HCT116 (cell line): ENCODE data around the gene RABGAP1.

Experiments
- CTCF ChIP-seq, 3 experiments: fragments of 200-600 bp in 1 of 3; sonication (generic) in 1 of 3; IDR thresholded peaks in 2 of 3; conservative IDR thresholded peaks in 1 of 3; 2 replicates each; pipeline ENCODE4 v1.5.1; 2012 to 2017; ENCODE audit warnings: low read depth in 2 of 3, low read length in 2 of 3, antibody characterized with exemption in 1 of 3, borderline replicate concordance in 1 of 3, control low read depth in 1 of 3, mild to moderate bottlenecking in 1 of 3, mixed read lengths in 1 of 3, mixed run types in 1 of 3, moderate library complexity in 1 of 3; ENCODE audit not compliant: insufficient read depth in 1 of 3
- EZH2 ChIP-seq: fragments of 200-600 bp; sonication (generic); IDR thresholded peaks from 2 replicates; pipeline ENCODE4 v1.6.1; 2017; ENCODE audit warnings: antibody characterized with exemption, mixed run types
- EZH2phosphoT487 ChIP-seq: fragments of 200-600 bp; IDR thresholded peaks from 2 replicates; pipeline ENCODE4 v1.6.1; 2018; ENCODE audit warnings: antibody characterized with exemption, borderline replicate concordance
- MAX ChIP-seq: IDR thresholded peaks from 2 replicates; pipeline ENCODE4 v1.6.1; 2012
- SRF ChIP-seq: IDR thresholded peaks from 2 replicates; pipeline ENCODE4 v1.6.1; 2012; ENCODE audit warnings: low read depth
- YY1 ChIP-seq: IDR thresholded peaks from 2 replicates; pipeline ENCODE4 v1.6.1; 2011; ENCODE audit warnings: low read length, low read depth, moderate library complexity, mild to moderate bottlenecking; ENCODE audit not compliant: insufficient replicate concordance; ENCODE audit errors: extremely low read depth

GRCh38 chr9:123027517-123027916 is 86.7 kb downstream of the RABGAP1 start:
- no peak for TF ChIP-seq CTCF (IDR thresholded peaks at IDR 0.05 in 2 of 3, conservative IDR thresholded peaks at IDR 0.05 in 1 of 3; ENCODE audit: borderline replicate concordance in 1 of 3, insufficient read depth in 1 of 3, low read depth in 2 of 3, low read length in 2 of 3)
- no peak for TF ChIP-seq SRF
- no peak for TF ChIP-seq EZH2
- no peak for TF ChIP-seq EZH2phosphoT487
- TF ChIP-seq YY1 = no peak
- no peak for TF ChIP-seq MAX
